ENCODE measurements around the gene ENTPD8. TPM values are rescaled to one million over a fixed set of nuclear protein-coding genes. Genes with fewer than 3 reads are reported as not detected.
A peak's percentile ranks its signal among the peaks of the same experiment; 100 is the strongest.

The ENTPD8 gene
- total RNA-seq, 2 donors from 2014 or later: 0.33 to 0.75 TPM

DNA sequence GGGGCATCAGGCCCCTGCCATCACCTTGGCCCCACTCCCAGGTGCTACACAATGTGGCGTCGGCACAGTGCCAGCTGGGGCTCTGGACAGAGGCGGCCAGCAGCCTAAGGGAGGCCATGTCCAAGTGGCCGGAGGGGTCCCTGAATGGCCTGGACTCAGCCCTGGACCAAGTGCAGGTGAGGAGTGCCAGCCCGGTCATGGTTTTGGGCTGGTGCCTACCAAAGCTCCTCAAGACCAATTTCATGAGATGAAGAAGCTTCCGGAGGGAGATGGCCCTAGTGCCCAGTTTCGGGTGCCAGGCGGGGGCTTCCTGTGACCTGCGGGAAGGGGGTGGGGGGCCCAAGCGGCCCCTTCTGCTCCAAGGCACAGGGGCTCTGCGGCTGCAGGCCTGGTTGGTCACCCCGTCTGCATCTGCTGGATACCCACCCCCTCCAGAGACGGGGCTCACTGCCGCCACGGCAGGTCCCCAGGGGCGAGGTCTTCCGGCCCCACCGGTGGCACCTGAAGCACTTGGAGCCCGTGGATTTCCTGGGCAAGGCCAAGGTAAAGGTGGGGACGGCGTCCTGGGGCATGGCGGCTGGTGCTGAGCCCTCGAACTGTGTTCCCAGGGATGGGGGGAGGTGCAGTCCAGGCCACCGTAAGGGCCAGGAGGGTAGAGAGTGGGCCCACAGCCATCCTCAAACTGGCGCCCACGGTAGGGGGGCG lies 12.2 kb downstream of the ENTPD8 start:
- Mint-ChIP-seq H3K27me3 (ENCODE audit: insufficient read depth) (peaks cover 8% of the 10 kb centered on the region), H3K4me3 (no peak overlapping the region), H3K36me3 (ENCODE audit: low read depth) (no peaks in the 10 kb centered on the region), H3K27ac (no peak overlapping the region), H3K9me3 (no peaks in the 10 kb centered on the region), H3K4me1 (no peaks in the 10 kb centered on the region)
- Histone ChIP-seq H3K9ac (ENCODE audit: extremely low read depth, low read length, poor library complexity, severe bottlenecking) (no peak overlapping the region), H3K4me3 (ENCODE audit: low read length) (no peak overlapping the region), H3K9me3 (ENCODE audit: control insufficient read depth, low read length) (no peaks in the 10 kb centered on the region), H3K4me1 (ENCODE audit: control insufficient read depth, insufficient read depth, low read length) (no peaks in the 10 kb centered on the region), H3K36me3 (ENCODE audit: control insufficient read depth, insufficient read depth, low read length) (no peaks in the 10 kb centered on the region), H3K27ac (ENCODE audit: low read depth, low read length) (no peak overlapping the region), H3K27me3 (ENCODE audit: control insufficient read depth, insufficient read depth, low read length, poor library complexity, severe bottlenecking) (no peaks in the 10 kb centered on the region)
- TF ChIP-seq, protein P1, sequence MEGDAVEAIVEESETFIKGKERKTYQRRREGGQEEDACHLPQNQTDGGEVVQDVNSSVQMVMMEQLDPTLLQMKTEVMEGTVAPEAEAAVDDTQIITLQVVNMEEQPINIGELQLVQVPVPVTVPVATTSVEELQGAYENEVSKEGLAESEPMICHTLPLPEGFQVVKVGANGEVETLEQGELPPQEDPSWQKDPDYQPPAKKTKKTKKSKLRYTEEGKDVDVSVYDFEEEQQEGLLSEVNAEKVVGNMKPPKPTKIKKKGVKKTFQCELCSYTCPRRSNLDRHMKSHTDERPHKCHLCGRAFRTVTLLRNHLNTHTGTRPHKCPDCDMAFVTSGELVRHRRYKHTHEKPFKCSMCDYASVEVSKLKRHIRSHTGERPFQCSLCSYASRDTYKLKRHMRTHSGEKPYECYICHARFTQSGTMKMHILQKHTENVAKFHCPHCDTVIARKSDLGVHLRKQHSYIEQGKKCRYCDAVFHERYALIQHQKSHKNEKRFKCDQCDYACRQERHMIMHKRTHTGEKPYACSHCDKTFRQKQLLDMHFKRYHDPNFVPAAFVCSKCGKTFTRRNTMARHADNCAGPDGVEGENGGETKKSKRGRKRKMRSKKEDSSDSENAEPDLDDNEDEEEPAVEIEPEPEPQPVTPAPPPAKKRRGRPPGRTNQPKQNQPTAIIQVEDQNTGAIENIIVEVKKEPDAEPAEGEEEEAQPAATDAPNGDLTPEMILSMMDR (conservative IDR thresholded peaks at IDR 0.05): no peak
- WGBS, 2 experiments (ENCODE audit: insufficient coverage in 1 of 2, insufficient read length in 1 of 2): 94 to 98% methylated on average over 11 to 27 of the region's 27 CpGs
- no peak for DNase-seq

DNA sequence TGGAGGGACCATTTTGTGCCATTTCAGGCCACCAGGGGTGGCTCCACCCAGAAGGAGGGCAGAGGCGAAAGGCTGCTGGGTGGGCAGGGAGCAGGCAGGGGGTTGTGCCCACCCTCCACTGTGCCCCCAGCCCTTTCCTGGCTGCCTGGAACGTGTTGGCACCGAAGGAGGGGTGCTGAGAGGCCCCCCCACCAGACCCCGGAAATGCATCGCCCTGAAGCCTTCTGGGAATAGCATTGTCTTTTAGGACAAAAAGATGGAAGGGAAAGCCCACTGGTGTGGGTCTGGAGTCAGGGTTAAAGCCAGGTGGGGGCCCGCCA lies 12.9 kb downstream of the ENTPD8 start:
- Mint-ChIP-seq H3K36me3 (ENCODE audit: low read depth) (no peaks in the 10 kb centered on the region), H3K4me1 (no peaks in the 10 kb centered on the region), H3K27ac (no peak overlapping the region), H3K4me3 (no peak overlapping the region), H3K9me3 (no peaks in the 10 kb centered on the region), H3K27me3 (ENCODE audit: insufficient read depth) (peaks cover 8% of the 10 kb centered on the region)
- no peak for DNase-seq
- Histone ChIP-seq H3K36me3 (ENCODE audit: control insufficient read depth, insufficient read depth, low read length) (no peaks in the 10 kb centered on the region), H3K4me3 (ENCODE audit: low read length) (no peak overlapping the region), H3K4me1 (ENCODE audit: control insufficient read depth, insufficient read depth, low read length) (no peaks in the 10 kb centered on the region), H3K27me3 (ENCODE audit: control insufficient read depth, insufficient read depth, low read length, poor library complexity, severe bottlenecking) (no peaks in the 10 kb centered on the region), H3K9ac (ENCODE audit: extremely low read depth, low read length, poor library complexity, severe bottlenecking) (no peak overlapping the region), H3K9me3 (ENCODE audit: control insufficient read depth, low read length) (no peaks in the 10 kb centered on the region), H3K27ac (ENCODE audit: low read depth, low read length) (no peak overlapping the region)
- WGBS, 2 experiments (ENCODE audit: insufficient coverage in 1 of 2, insufficient read length in 1 of 2): 85 to 100% methylated on average over 2 to 6 of the region's 6 CpGs
- TF ChIP-seq, protein P1 (conservative IDR thresholded peaks at IDR 0.05): no peak

DNA sequence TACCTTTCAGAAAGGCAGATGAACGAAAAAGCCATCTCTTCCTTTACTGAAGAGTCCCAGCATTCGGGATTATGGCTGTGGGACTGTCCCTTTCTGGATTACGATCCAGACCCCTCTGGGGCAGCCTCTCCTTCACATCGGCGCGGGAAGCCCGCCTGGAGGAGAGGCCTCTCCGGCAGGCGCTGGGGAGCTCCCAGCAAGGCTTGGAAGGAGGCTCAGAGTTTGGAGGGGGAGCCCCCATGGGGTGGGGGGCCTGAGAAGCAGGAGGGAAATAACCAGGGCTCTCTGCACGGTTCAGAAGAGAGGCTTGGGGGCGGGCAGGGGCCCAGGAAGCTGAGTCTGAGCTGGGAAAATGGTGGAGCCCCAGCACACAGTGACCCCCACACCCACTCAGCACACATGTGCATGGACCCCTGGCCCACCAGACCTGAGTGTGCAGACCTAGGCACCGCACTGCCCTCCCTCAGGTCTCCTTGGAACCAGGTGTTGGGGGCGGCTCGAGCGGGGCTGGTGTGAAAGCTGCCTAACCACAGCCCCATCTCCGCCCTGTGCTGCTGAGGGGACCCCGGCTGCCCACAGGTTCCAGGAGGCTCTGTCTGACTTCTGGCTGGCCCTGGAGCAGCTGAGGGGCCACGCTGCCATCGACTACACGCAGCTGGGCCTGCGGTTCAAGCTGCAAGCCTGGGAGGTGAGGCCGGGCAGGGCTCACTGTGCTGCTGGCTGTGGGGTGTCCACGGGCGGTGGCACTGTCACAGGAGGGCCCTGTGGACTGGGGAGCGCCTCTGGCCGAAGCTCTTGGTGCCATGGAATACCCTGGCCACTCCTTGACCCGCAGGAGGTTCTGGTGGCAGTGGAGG lies 13.5 kb downstream of the ENTPD8 start:
- H3K36me3 ChIP-seq (ENCODE audit: control insufficient read depth, insufficient read depth, low read length): no peaks in the 10 kb centered on the region
- Mint-ChIP-seq H3K27me3 (ENCODE audit: insufficient read depth) (peaks cover 8% of the 10 kb centered on the region), H3K27ac (no peak overlapping the region), H3K36me3 (ENCODE audit: low read depth) (no peaks in the 10 kb centered on the region), H3K4me1 (no peaks in the 10 kb centered on the region), H3K4me3 (no peak overlapping the region), H3K9me3 (no peaks in the 10 kb centered on the region)
- H3K9ac ChIP-seq (ENCODE audit: extremely low read depth, low read length, poor library complexity, severe bottlenecking): no peak overlapping the region
- H3K27me3 ChIP-seq (ENCODE audit: control insufficient read depth, insufficient read depth, low read length, poor library complexity, severe bottlenecking): no peaks in the 10 kb centered on the region
- no peaks in the 10 kb centered on the region for H3K4me1 ChIP-seq (ENCODE audit: control insufficient read depth, insufficient read depth, low read length)
- WGBS, 2 experiments (ENCODE audit: insufficient coverage in 1 of 2, insufficient read length in 1 of 2): 87 to 90% methylated on average over 13 to 27 of the region's 27 CpGs
- no peak overlapping the region for H3K4me3 ChIP-seq (ENCODE audit: low read length)
- TF ChIP-seq, protein P1 (conservative IDR thresholded peaks at IDR 0.05): peak; percentile 33
- no peak for DNase-seq
- H3K9me3 ChIP-seq (ENCODE audit: control insufficient read depth, low read length): no peaks in the 10 kb centered on the region
- no peak overlapping the region for H3K27ac ChIP-seq (ENCODE audit: low read depth, low read length)
